Measurements from ENCODE around the gene DNAJC18. TPM values are rescaled to one million over a fixed set of nuclear protein-coding genes. Genes with fewer than 3 reads are reported as not detected.
"Not testable (repeated sequence)": the region's sequence is repeated elsewhere in the genome, so short reads cannot be mapped to it uniquely, and the experiment has no call there.

DNAJC18 gene
- total RNA-seq, 3 donors from 2014 or later = 5.4 to 9.5 (median 7.6) TPM

DNA sequence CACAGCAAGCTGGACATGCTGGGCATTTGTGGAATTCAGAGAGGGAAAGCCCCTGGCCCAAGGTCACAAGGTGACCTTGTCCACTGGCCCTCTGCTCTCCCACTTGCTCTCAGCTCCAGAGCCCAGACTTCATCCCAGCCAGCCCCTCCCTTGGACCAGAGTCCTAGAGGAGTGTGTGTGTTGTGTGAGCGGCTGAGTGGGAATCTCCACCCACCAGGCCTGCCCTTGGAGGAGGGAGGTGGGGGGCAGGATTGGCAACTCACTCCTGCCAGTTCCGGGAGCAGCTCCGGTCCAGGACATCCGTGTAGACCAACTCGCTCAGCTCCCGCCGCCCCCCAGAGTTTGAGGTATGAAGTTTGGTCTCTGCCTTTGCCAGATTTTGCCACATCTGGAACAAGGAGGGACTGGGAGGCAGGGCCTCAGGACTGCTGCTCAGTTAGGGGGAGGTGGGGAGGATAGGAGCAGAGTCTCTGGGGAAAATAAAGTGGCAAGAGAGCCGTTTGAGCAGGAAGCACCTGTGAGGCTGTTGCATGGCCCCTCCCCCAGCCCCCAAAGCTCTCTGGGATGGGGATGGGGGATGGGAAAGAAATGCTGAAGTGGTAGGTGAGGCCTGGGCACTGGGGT is 51.0 kb downstream of the DNAJC18 start:
- intact Hi-C loops (cut with DNase I; ENCODE audit: low total_unique reads) = no loop called here
- TF ChIP-seq POLR2A (IDR thresholded peaks at IDR 0.05) (no peak), POLR2AphosphoS5 (IDR thresholded peaks at IDR 0.05) (no peak)
- TF ChIP-seq, protein P1, sequence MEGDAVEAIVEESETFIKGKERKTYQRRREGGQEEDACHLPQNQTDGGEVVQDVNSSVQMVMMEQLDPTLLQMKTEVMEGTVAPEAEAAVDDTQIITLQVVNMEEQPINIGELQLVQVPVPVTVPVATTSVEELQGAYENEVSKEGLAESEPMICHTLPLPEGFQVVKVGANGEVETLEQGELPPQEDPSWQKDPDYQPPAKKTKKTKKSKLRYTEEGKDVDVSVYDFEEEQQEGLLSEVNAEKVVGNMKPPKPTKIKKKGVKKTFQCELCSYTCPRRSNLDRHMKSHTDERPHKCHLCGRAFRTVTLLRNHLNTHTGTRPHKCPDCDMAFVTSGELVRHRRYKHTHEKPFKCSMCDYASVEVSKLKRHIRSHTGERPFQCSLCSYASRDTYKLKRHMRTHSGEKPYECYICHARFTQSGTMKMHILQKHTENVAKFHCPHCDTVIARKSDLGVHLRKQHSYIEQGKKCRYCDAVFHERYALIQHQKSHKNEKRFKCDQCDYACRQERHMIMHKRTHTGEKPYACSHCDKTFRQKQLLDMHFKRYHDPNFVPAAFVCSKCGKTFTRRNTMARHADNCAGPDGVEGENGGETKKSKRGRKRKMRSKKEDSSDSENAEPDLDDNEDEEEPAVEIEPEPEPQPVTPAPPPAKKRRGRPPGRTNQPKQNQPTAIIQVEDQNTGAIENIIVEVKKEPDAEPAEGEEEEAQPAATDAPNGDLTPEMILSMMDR (IDR thresholded peaks at IDR 0.05) = no peak
- Histone ChIP-seq H3K4me1 (peaks cover 0 to 30% of the 10 kb centered on the region in 2 donors), H3K27me3 (no peaks in the 10 kb centered on the region), H3K36me3 (no peaks in the 10 kb centered on the region), H3K9me3 (no peaks in the 10 kb centered on the region), H3K4me3 (peak overlapping the region in 2 of 3 donors; percentile 40 to 61), H3K27ac (peak overlapping the region; percentile 62 to 88)
- peak; percentile 46 to 80 for DNase-seq (ENCODE audit: low spot score in 2 of 2)

- Histone ChIP-seq H3K27me3 (no peaks in the 10 kb centered on the region), H3K4me3 (peak overlapping the region in 1 of 3 donors; percentile 61), H3K4me1 (peaks cover 0 to 26% of the 10 kb centered on the region in 2 donors), H3K36me3 (no peaks in the 10 kb centered on the region), H3K27ac (peak overlapping the region; percentile 62 to 88), H3K9me3 (no peaks in the 10 kb centered on the region)
- no peak for DNase-seq (ENCODE audit: low spot score in 2 of 2)
- TF ChIP-seq POLR2A (IDR thresholded peaks at IDR 0.05) = no peak
- no peak for TF ChIP-seq POLR2AphosphoS5 (IDR thresholded peaks at IDR 0.05)
- TF ChIP-seq, protein P1 (IDR thresholded peaks at IDR 0.05) = no peak
- intact Hi-C loops (cut with DNase I; ENCODE audit: low total_unique reads) = no loop called here
Observed at GRCh38 chr5:139387611-139388197, 51.6 kb downstream of the DNAJC18 start.

DNA sequence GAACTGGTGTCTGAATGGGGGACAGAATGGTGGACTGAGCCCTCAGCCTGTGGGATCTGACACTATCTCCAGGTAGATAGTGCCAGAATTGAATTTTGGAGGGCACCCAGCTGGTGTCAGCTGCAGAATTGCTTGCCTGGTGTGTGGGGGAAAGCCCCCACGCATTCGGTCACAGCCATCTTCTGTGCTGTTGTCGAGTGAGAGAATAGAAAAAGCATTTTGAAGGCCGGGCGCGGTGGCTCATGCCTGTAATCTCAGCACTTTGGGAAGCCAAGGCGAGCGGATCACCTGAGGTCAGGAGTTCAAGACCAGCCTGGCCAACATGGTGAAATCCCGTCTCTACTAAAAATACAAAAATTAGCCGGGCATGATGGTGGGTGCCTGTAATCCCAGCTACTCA is 52.4 kb downstream of the DNAJC18 start:
- intact Hi-C loops (cut with DNase I; ENCODE audit: low total_unique reads); DNase-seq (ENCODE audit: low spot score in 2 of 2): not testable (repeated sequence)

DNA sequence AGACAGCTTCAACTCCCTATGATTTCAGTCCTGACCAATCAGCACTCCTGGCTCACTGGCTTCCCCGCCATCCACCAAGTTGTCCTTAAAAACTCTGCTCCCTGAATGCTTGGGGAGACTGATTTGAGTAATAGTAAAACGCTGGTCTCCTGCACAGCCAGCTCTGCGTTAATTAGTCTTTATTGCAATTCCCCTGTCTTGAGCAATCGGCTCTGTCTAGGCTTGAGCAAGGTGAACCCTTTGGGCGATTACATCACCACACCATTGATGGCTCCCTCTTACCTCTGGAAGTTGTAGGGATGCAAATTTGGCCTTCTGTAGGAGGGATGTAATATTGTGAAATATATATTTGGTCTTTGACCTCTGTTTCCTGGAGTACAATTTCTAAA is 53.3 kb downstream of the DNAJC18 start:
- DNase-seq (ENCODE audit: low spot score in 2 of 2) = no peak
- no peak overlapping the region for H3K4me3 ChIP-seq
- intact Hi-C loops (cut with DNase I; ENCODE audit: low total_unique reads) = no loop called here
- H3K9me3 ChIP-seq = no peaks in the 10 kb centered on the region
- H3K27ac ChIP-seq = peak overlapping the region in 1 of 2 donors; percentile 83
- no peaks in the 10 kb centered on the region for H3K36me3 ChIP-seq
- H3K4me1 ChIP-seq = peaks cover 0 to 20% of the 10 kb centered on the region in 2 donors
- no peaks in the 10 kb centered on the region for H3K27me3 ChIP-seq
- TF ChIP-seq POLR2A (IDR thresholded peaks at IDR 0.05) = no peak
- TF ChIP-seq POLR2AphosphoS5 (IDR thresholded peaks at IDR 0.05) = no peak
- TF ChIP-seq, protein P1 (IDR thresholded peaks at IDR 0.05) = no peak

More for the DNA sequence above, 52.4 kb downstream of the DNAJC18 start:
- not testable (repeated sequence) for H3K4me3 ChIP-seq, H3K27ac ChIP-seq, H3K36me3 ChIP-seq, H3K27me3 ChIP-seq, H3K9me3 ChIP-seq
- H3K4me1 ChIP-seq = peaks cover 0 to 22% of the 10 kb centered on the region in 2 donors

GRCh38 chr5:139385061-139386049 is 54.0 kb downstream of the DNAJC18 start:
- Histone ChIP-seq H3K4me3 (peak overlapping the region; percentile 26 to 59 (median 33)), H3K27me3 (no peaks in the 10 kb centered on the region), H3K27ac (peak overlapping the region; percentile 59 to 83), H3K4me1 (peaks cover 0 to 20% of the 10 kb centered on the region in 2 donors), H3K36me3 (no peaks in the 10 kb centered on the region), H3K9me3 (no peaks in the 10 kb centered on the region)
- TF ChIP-seq, protein P1 (IDR thresholded peaks at IDR 0.05) = no peak
- TF ChIP-seq POLR2A (IDR thresholded peaks at IDR 0.05) (no peak), POLR2AphosphoS5 (IDR thresholded peaks at IDR 0.05) (no peak)
- intact Hi-C loops (cut with DNase I; ENCODE audit: low total_unique reads) = no loop called here
- DNase-seq (ENCODE audit: low spot score in 2 of 2) = no peak

Measured in breast epithelium (tissue), 4 donors.